WI38 (cell line): ENCODE results near the gene GPR148.

ENCODE experiments used
- H3K4me3 ChIP-seq: 2 replicates; pipeline ENCODE4 v1.5.1; 2011; ENCODE audit warnings: low read depth, mild to moderate bottlenecking, control low read depth, low read length
- CTCF ChIP-seq: IDR thresholded peaks from 2 replicates; pipeline ENCODE4 v1.5.1; 2012; ENCODE audit warnings: low read depth, mild to moderate bottlenecking, control low read depth, low read length

The GPR148 gene

GRCh38 chr2:130755256-130756052, 26.6 kb downstream of the GPR148 start, which contains the start of gene AMER3:
Gene AMER3, plus strand, starts transcription at chr2:130755540. Its CDS starts 6,533 bp downstream, at chr2:130762073.
- no peak for TF ChIP-seq CTCF
- no peak within 1 kb of the TSS for H3K4me3 ChIP-seq

GRCh38 chr2:130756053-130756873, 27.4 kb downstream of the GPR148 start:
- TF ChIP-seq CTCF, result no peak
- H3K4me3 ChIP-seq, result no peak overlapping the region

- H3K4me3 ChIP-seq, result no peak overlapping the region
These were observed 28.2 kb downstream of the GPR148 start for GRCh38 chr2:130756874-130757668.

GRCh38 chr2:130759906-130760753, 31.3 kb downstream of the GPR148 start:
- no peak for TF ChIP-seq CTCF
- H3K4me3 ChIP-seq, result no peak overlapping the region

More at GRCh38 chr2:130756874-130757668, 28.2 kb downstream of the GPR148 start:
- TF ChIP-seq CTCF, result no peak

GRCh38 chr2:130760754-130761751, 32.2 kb downstream of the GPR148 start:
- TF ChIP-seq CTCF, result no peak
- no peak overlapping the region for H3K4me3 ChIP-seq
